Heart left ventricle (tissue), 16 donors: ENCODE measurements around the gene NMNAT3. TPM values are rescaled to one million over a fixed set of nuclear protein-coding genes. Genes with fewer than 3 reads are reported as not detected.

Source experiments
- ATAC-seq, 4 donors: fragments of 200-7000 bp; cut with Tn5 transposase; one replicate each; pipeline ENCODE4 v1.9.1; 2020 to 2022; ENCODE audit warnings: moderate library complexity in 4 of 4, mild to moderate bottlenecking in 3 of 4, moderate number of reproducible peaks in 1 of 4
- DNase-seq, 5 donors: peaks; one replicate each; pipeline ENCODE4 v3.0.0-alpha.2; 2020
- H3K27ac ChIP-seq, 12 donors: fragments of 200-600 bp; sonication (generic) in 4 of 12; one replicate each; pipeline versions ENCODE4 v1.5.0 to v1.8.0; 2016 to 2022; ENCODE audit warnings: mild to moderate bottlenecking in 2 of 12
- H3K27me3 ChIP-seq, 9 donors: fragments of 200-600 bp; sonication (generic) in 2 of 9; one replicate each; pipeline versions ENCODE4 v1.5.1 to v1.8.0; 2016 to 2022; ENCODE audit warnings: mild to moderate bottlenecking in 3 of 9
- H3K36me3 ChIP-seq, 9 donors: fragments of 200-600 bp; sonication (generic) in 2 of 9; one replicate each; pipeline versions ENCODE4 v1.5.0 to v1.8.0; 2018 to 2022; ENCODE audit warnings: mild to moderate bottlenecking in 2 of 9
- H3K4me1 ChIP-seq, 12 donors: fragments of 200-600 bp; sonication (generic) in 4 of 12; one replicate each; pipeline versions ENCODE4 v1.5.0 to v1.8.0; 2016 to 2022; ENCODE audit warnings: mild to moderate bottlenecking in 3 of 12
- H3K4me3 ChIP-seq, 12 donors: fragments of 200-600 bp; sonication (generic) in 4 of 12; one replicate each; pipeline versions ENCODE4 v1.5.0 to v1.8.0; 2017 to 2022; ENCODE audit warnings: mild to moderate bottlenecking in 9 of 12, moderate library complexity in 4 of 12
- H3K9me3 ChIP-seq, 12 donors: fragments of 200-600 bp; sonication (generic) in 4 of 12; one replicate each; pipeline versions ENCODE4 v1.5.0 to v1.8.0; 2016 to 2022; ENCODE audit warnings: mild to moderate bottlenecking in 1 of 12
- POLR2A ChIP-seq, 2 donors: fragments of 450-650 bp; IDR thresholded peaks; one replicate each; pipeline ENCODE4 v1.6.1; 2017; ENCODE audit warnings: antibody characterized with exemption in 2 of 2, mild to moderate bottlenecking in 2 of 2, moderate library complexity in 2 of 2
- whole genome bisulfite sequencing, 4 donors: extraction: QIAGEN DNeasy Blood & Tissue Kit in 2 of 4; methylation state at CpG; one replicate each; pipeline versions ENCODE4 v1.1.5 to v1.1.7; 2013 to 2018; 5-methylcytosine and 5-hydroxymethylcytosine counted together
- intact Hi-C, 10 donors: fragments of 100-400 bp; cut with DNase I; formaldehyde crosslinking; loops; one replicate each; pipeline versions ENCODE4 v1.11.1 to v1.14.2; 2022
- polyA plus RNA-seq, 2 donors: library from polyadenylated mRNA; stranded (reverse); fragments of 200-250 nt; gene quantifications; one replicate each; pipeline ENCODE4 v1.2.3, GENCODE V29; 2013
- total RNA-seq, 9 donors: library from RNA; depleted of rRNA in 2 of 9; stranded (reverse); fragments of >200 nt in 2 of 9; fragmentation: NEBNext Ultra II Directional in 3 of 9; extraction: Animal tissue kit (Norgen Biotek cat#: 25700) in 3 of 9; gene quantifications; one replicate each; pipeline versions ENCODE4 v1.1.0 to v1.2.4, GENCODE V29; 2016 to 2023
- TF ChIP-seq, protein P1 (sequence below), 12 donors: fragments of 200-600 bp; sonication (generic) in 4 of 12; IDR thresholded peaks; one replicate each; pipeline versions ENCODE4 v1.5.0 to v1.8.0; 2018 to 2022; ENCODE audit warnings: antibody characterized with exemption in 12 of 12, mild to moderate bottlenecking in 5 of 12
- donor health status: ischemic (EF 13 %, LVEDD 7.1; RV severe dilation, severe dysfunction).
- donor health status: healthy with polysubstance abuse.
- donor health status: DM: no; HTN: yes; CAD: no.
- donor health status: DM: no; HTN: no; CAD: no.
- donor health status: ischemic (EF 25% LVEDD 6.9; RV normal size, moderate dysfunction).
- donor health status: ischemic (EF 25% LVEDD 5.7; RV mildly dilated, moderate dysfunction).
- donor health status: healthy.
- donor health status: DM: yes; HTN: yes; CAD: no.
- donor health status: ischemic (EF 35%, LVEDD 5.7; RV mildly dilated, moderate dysfunction).
- donor health status: nonischemic (EF 11% LVEDD 7.7; RV severe dilation, severe dysfunction).
- donor health status: DM: yes; HTN: yes; CAD: no.
- donor health status: PGD.
- donor health status: ischemic (EF 29% LVEDD 5.4; RV normal size, mild dysfunction).
- donor health status: nonischemic (EF 23%, LVEDD 6.1; RV moderate dilation, normal function).

Gene NMNAT3
- total and polyA plus RNA-seq, 11 donors, result 6.5 to 15.4 (median 11.0) TPM

DNA sequence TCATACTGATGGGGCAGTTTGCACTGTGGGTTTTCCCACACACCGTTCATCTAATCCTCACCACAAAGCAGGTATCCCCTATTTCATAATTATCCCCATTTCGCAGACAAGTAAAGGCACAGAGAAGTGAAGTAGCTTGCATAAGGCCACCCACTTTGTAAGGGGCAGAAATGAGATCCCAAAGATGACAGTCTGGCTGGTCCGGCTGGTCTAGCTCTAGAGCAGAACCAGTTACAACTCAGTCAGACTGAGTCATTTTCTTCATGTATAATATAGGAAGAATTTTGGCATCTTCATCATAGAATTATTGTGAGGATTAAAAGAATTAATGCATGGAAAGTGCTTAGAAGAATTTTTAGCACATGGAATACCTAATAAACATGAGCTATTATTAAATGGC lies 148.8 kb downstream of the NMNAT3 start:
- DNase-seq (no peak), ATAC-seq (no peak)
- intact Hi-C loops, result no loop called here
- Histone ChIP-seq H3K9me3 (no peaks in the 10 kb centered on the region), H3K36me3 (peaks cover 0 to 7% (median 0%) of the 10 kb centered on the region in 9 donors), H3K27me3 (no peaks in the 10 kb centered on the region), H3K4me3 (no peak overlapping the region), H3K4me1 (peaks cover 0 to 19% (median 11%) of the 10 kb centered on the region in 12 donors), H3K27ac (no peak overlapping the region)
- no peak for TF ChIP-seq POLR2A (IDR thresholded peaks at IDR 0.05)
- TF ChIP-seq, protein P1, sequence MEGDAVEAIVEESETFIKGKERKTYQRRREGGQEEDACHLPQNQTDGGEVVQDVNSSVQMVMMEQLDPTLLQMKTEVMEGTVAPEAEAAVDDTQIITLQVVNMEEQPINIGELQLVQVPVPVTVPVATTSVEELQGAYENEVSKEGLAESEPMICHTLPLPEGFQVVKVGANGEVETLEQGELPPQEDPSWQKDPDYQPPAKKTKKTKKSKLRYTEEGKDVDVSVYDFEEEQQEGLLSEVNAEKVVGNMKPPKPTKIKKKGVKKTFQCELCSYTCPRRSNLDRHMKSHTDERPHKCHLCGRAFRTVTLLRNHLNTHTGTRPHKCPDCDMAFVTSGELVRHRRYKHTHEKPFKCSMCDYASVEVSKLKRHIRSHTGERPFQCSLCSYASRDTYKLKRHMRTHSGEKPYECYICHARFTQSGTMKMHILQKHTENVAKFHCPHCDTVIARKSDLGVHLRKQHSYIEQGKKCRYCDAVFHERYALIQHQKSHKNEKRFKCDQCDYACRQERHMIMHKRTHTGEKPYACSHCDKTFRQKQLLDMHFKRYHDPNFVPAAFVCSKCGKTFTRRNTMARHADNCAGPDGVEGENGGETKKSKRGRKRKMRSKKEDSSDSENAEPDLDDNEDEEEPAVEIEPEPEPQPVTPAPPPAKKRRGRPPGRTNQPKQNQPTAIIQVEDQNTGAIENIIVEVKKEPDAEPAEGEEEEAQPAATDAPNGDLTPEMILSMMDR (IDR thresholded peaks at IDR 0.05), result no peak
- WGBS, 4 donors, result 97 to 99% (median 98%) methylated on average over 3 of the region's 3 CpGs

DNA sequence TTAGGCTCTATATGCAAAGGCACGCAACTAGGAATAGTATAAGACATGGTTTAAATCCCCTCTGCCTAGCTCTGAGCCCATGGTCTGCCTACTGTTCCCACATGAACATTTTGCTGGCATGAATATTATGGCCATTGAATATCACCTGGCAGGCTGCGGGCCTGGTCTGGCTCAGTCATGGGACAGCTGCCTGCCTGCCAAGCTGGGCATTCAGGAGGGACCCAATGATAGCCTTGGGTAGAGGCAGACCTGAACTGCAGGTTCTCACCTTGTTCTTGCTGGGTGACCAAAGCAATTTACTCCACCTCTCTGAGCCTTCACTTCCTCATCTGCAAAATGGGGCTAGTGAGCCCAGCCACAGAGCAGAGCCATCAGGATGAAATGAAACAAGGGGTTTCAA lies 149.5 kb downstream of the NMNAT3 start:
- ATAC-seq (peak in 3 of 4 donors; percentile 60 to 67 (median 65)), DNase-seq (peak in 1 of 5 donors; percentile 57)
- Histone ChIP-seq H3K36me3 (peaks cover 0 to 7% (median 0%) of the 10 kb centered on the region in 9 donors), H3K4me1 (peaks cover 0 to 12% (median 5%) of the 10 kb centered on the region in 12 donors), H3K27me3 (no peaks in the 10 kb centered on the region), H3K4me3 (no peak overlapping the region), H3K27ac (no peak overlapping the region), H3K9me3 (no peaks in the 10 kb centered on the region)
- 68 to 82% (median 79%) methylated on average over 2 of the region's 2 CpGs for WGBS, 4 donors
- intact Hi-C loops, result no loop called here
- TF ChIP-seq POLR2A (IDR thresholded peaks at IDR 0.05), result no peak
- TF ChIP-seq, protein P1 (IDR thresholded peaks at IDR 0.05), result no peak

DNA sequence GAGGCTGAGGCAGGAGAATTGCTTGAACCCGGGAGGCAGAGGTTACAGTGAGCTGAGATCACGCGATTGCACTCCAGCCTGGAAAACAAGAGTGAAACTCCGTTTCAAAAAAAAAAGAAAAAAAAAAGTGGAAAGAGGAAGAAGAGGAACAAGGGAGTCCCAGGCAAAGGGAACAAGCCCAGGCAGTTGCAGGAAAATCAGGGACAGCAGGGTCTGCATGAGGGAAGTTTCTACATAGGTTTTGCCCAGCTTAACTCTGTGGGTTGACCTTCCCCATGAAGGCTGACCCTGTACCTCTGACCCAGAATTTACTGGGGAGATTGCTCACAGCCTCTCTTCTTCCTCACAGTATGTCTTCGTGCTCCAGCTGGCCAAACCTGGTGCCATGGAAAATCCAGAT lies 150.5 kb downstream of the NMNAT3 start:
- Histone ChIP-seq H3K4me1 (peaks cover 0 to 7% (median 0%) of the 10 kb centered on the region in 12 donors), H3K36me3 (peaks cover 0 to 7% (median 0%) of the 10 kb centered on the region in 9 donors), H3K27ac (no peak overlapping the region), H3K9me3 (no peaks in the 10 kb centered on the region), H3K27me3 (no peaks in the 10 kb centered on the region), H3K4me3 (no peak overlapping the region)
- 90 to 95% (median 93%) methylated on average over 5 of the region's 5 CpGs for WGBS, 4 donors
- TF ChIP-seq POLR2A (IDR thresholded peaks at IDR 0.05), result no peak
- TF ChIP-seq, protein P1 (IDR thresholded peaks at IDR 0.05), result no peak
- DNase-seq (no peak), ATAC-seq (no peak)
- intact Hi-C loops, result no loop called here

DNA sequence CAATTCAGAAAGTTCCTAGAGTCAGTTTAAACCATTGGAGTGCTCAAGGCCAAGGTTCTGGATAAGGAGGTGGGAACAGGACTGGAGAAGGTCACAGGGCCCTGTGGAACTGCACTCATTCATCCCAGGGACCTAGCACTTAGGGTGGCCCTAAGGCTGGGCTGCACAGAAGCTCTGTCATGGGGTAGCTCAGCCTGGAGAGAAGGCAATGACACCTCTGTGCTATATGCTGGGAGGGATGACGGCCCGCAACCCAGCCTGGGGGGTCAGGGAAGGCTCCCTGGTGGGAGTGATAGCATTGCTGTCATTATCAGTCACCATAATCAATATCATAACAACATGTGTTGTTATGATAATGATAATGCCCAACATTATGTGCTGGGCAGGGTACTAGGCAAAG lies 151.6 kb downstream of the NMNAT3 start:
- peaks cover 0 to 7% (median 0%) of the 10 kb centered on the region in 12 donors for H3K4me1 ChIP-seq
- H3K4me3 ChIP-seq, result no peak overlapping the region
- DNase-seq (no peak), ATAC-seq (no peak)
- H3K36me3 ChIP-seq, result peaks cover 0 to 7% (median 0%) of the 10 kb centered on the region in 9 donors
- H3K27ac ChIP-seq, result no peak overlapping the region
- no peaks in the 10 kb centered on the region for H3K9me3 ChIP-seq
- intact Hi-C loops, result no loop called here
- TF ChIP-seq, protein P1 (IDR thresholded peaks at IDR 0.05), result no peak
- no peak for TF ChIP-seq POLR2A (IDR thresholded peaks at IDR 0.05)
- WGBS, 4 donors, result 94 to 99% (median 98%) methylated on average over 2 of the region's 2 CpGs; no CpG with 5 or more reads in 1 of the 4 donors
- no peaks in the 10 kb centered on the region for H3K27me3 ChIP-seq
